GM19193 (cell line): ENCODE measurements around the gene PCNX2.

Source experiments
- POLR2A ChIP-seq: IDR thresholded peaks from 4 replicates; pipeline ENCODE4 v1.6.1; 2011; ENCODE audit not compliant: insufficient read depth, insufficient read length; ENCODE audit errors: extremely low read depth

Gene PCNX2

DNA sequence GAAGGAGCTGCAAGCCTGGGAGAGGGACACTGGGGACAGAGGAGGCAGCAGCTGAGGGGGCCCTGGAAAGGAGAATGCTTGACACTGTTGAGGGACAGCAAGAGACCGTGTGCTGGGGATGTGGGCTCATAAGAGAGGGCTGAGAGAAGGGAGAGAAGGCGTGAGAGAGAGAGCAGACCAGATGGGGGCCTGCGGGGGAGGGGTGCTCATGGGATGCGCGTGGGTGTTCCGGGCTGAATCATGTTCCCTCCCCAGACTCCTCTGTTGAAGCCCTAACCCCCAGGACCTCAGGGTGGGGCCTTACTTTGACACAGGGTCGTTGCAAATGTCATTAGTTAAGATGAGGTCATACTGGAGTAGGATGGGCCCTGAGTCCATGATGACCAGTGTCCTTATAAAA, 304.3 kb downstream of the PCNX2 start:
- TF ChIP-seq POLR2A = no peak

GRCh38 chr1:232990176-232991128, 305.1 kb downstream of the PCNX2 start:
- no peak for TF ChIP-seq POLR2A

DNA sequence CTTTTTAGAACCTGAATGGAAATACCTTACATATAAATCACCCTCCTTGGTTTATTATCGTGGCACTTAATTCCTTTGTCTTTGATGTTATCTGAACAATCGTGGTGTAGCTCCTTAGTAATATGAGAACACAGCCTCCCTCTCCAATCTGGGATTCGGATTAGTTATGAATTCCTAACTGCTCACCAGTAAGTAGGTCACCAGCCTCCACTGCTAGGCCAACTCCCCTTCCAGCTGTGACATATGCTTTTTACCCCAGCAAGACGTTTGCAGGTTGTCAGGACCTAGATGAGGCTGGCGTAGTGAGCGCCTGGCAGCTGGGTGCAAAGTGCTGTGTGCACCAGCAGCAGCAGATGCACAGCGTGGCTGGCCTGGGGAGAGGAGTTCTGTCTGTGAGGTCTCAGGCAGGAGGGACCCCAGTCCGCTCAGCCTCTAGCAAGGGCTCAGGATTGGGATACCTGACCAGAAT, 306.9 kb downstream of the PCNX2 start:
- TF ChIP-seq POLR2A = no peak

GRCh38 chr1:232987774-232988140, 307.8 kb downstream of the PCNX2 start:
- TF ChIP-seq POLR2A = no peak

DNA sequence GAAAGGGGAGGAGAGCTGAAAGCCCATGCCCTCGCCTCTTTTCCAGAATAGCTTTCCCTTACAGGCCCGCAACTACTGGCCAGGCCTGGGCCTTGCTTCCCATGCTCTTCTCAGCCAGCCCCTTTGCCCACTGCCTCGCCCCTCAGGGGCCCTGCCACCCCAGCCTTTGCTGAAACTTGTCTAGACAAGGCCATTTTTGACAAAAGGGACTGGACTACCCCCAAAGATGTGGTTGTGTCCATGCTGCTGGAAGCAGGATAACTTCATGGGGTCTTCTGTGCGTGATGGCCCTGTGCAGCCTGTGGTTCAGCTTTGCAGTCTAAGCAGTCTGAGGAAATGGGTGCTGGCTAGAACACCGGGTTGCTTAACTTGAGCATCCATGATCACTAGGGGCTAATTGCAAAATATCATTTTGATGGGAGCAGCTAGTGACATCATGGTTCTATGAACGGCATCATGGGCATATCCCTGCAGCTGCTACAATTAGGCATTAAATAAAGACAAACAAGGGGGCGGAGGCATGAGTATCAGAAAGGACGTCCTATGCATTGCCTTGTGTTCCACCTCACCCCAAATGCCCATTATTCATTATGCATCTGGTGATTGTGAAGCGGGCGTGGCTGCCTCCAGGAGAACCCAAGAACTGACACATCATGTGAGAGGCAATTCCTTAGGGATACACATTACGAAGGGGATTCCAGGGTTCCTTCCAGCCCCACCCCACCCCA, 308.3 kb downstream of the PCNX2 start:
- no peak for TF ChIP-seq POLR2A

- TF ChIP-seq POLR2A = no peak
These were observed 309.0 kb downstream of the PCNX2 start for GRCh38 chr1:232986527-232986922.

- TF ChIP-seq POLR2A = no peak
These were observed 309.5 kb downstream of the PCNX2 start for GRCh38 chr1:232985882-232986526.

- no peak for TF ChIP-seq POLR2A
These were observed 310.7 kb downstream of the PCNX2 start for GRCh38 chr1:232984577-232985425.

DNA sequence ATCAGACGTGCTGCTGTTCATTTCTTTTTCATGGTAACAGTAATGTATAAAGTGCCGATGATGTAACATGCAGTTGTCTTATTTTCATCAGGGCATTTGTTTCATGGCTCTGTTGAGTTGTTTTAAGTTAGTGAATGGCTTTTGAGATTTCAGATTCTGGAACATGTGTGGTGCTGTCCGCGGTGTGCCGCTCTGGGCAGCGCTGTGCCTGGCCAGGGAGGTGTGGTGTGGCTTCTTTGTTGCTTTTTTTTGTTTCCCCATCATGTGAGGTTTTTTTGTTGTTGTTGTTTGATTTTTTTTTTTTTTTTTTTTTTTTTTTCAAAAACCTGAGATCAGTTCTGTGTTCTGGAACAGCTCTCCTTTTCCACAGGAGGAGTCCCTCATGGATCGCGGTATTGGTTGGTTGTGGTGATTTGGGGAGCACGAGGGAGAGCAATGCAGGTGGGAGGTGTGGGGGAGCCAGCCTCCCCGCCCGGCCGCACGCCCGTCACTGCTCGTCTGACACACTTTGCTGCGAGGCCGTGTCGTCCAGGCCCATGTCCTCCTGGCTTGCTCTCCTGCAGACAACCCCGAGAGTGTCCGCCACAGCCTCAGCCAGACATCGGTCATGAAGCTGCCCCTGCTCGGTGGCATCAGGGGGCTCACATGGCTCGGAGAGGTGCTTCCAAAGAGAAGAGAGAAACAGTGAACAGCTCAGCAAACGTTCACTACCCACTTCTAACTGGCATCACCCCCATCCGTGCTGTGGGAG, 311.5 kb downstream of the PCNX2 start:
- no peak for TF ChIP-seq POLR2A

- no peak for TF ChIP-seq POLR2A
These were observed 312.1 kb downstream of the PCNX2 start for GRCh38 chr1:232983375-232983774.

- no peak for TF ChIP-seq POLR2A
These were observed 313.1 kb downstream of the PCNX2 start for GRCh38 chr1:232982238-232982944.

- TF ChIP-seq POLR2A = no peak
These were observed 314.5 kb downstream of the PCNX2 start for GRCh38 chr1:232980986-232981560.
